ENCODE results near the gene DTX2. TPM values are rescaled to one million over a fixed set of nuclear protein-coding genes. Genes with fewer than 3 reads are reported as not detected.
A peak's percentile ranks its signal among the peaks of the same experiment; 100 is the strongest.
"Not testable (repeated sequence)": the region's sequence is repeated elsewhere in the genome, so short reads cannot be mapped to it uniquely, and the experiment has no call there.

The DTX2 gene
- total and polyA plus RNA-seq, 4 donors: 18.5 to 55.3 (median 41.9) TPM

- not testable (repeated sequence) for H3K36me3 ChIP-seq (ENCODE audit: control insufficient read depth in 4 of 4, insufficient read depth in 4 of 4, low read length in 4 of 4); H3K9ac ChIP-seq (ENCODE audit: insufficient read depth in 1 of 2, low read length in 2 of 2); H3K9me3 ChIP-seq (ENCODE audit: control insufficient read depth in 4 of 4, insufficient read depth in 3 of 4, low read length in 3 of 4); H3K27ac ChIP-seq (ENCODE audit: low read depth in 1 of 2, low read length in 1 of 2); DNase-seq; H3K27me3 ChIP-seq (ENCODE audit: control insufficient read depth in 3 of 3, insufficient read depth in 3 of 3, low read length in 2 of 3); H3K4me1 ChIP-seq (ENCODE audit: control insufficient read depth in 5 of 5, insufficient read depth in 5 of 5, low read length in 5 of 5); ATAC-seq (ENCODE audit: insufficient read depth, low FRiP score); H3K4me3 ChIP-seq
- no CpG with 5 or more reads among the region's 4 CpGs for WGBS, 2 donors
These were observed 4.5 kb upstream of the DTX2 start for GRCh38 chr7:76457017-76457416.

- not testable (repeated sequence) for H3K36me3 ChIP-seq (ENCODE audit: control insufficient read depth in 4 of 4, insufficient read depth in 4 of 4, low read length in 4 of 4); H3K4me1 ChIP-seq (ENCODE audit: control insufficient read depth in 5 of 5, insufficient read depth in 5 of 5, low read length in 5 of 5); H3K9ac ChIP-seq (ENCODE audit: insufficient read depth in 1 of 2, low read length in 2 of 2); H3K27me3 ChIP-seq (ENCODE audit: control insufficient read depth in 3 of 3, insufficient read depth in 3 of 3, low read length in 2 of 3); H3K27ac ChIP-seq (ENCODE audit: low read depth in 1 of 2, low read length in 1 of 2); DNase-seq; H3K9me3 ChIP-seq (ENCODE audit: control insufficient read depth in 4 of 4, insufficient read depth in 3 of 4, low read length in 3 of 4); H3K4me3 ChIP-seq; ATAC-seq (ENCODE audit: insufficient read depth, low FRiP score)
- 40 to 55% methylated on average over 1 of the region's 4 CpGs for WGBS, 2 donors
These were observed 3.0 kb upstream of the DTX2 start for GRCh38 chr7:76458504-76458903.

- H3K4me1 ChIP-seq (ENCODE audit: control insufficient read depth in 5 of 5, insufficient read depth in 5 of 5, low read length in 5 of 5); H3K4me3 ChIP-seq; H3K27me3 ChIP-seq (ENCODE audit: control insufficient read depth in 3 of 3, insufficient read depth in 3 of 3, low read length in 2 of 3); H3K27ac ChIP-seq (ENCODE audit: low read depth in 1 of 2, low read length in 1 of 2); DNase-seq; H3K36me3 ChIP-seq (ENCODE audit: control insufficient read depth in 4 of 4, insufficient read depth in 4 of 4, low read length in 4 of 4); ATAC-seq (ENCODE audit: insufficient read depth, low FRiP score); H3K9ac ChIP-seq (ENCODE audit: insufficient read depth in 1 of 2, low read length in 2 of 2); H3K9me3 ChIP-seq (ENCODE audit: control insufficient read depth in 4 of 4, insufficient read depth in 3 of 4, low read length in 3 of 4): not testable (repeated sequence)
- whole genome bisulfite sequencing, 2 donors: 90 to 92% methylated on average over 11 to 14 of the region's 20 CpGs
These were observed 742 bp upstream of the DTX2 start for GRCh38 chr7:76460767-76461166.

GRCh38 chr7:76462271-76462882, 868 bp downstream of the DTX2 start:
- not testable (repeated sequence) for H3K9me3 ChIP-seq (ENCODE audit: control insufficient read depth in 4 of 4, insufficient read depth in 3 of 4, low read length in 3 of 4); DNase-seq; H3K4me3 ChIP-seq; H3K36me3 ChIP-seq (ENCODE audit: control insufficient read depth in 4 of 4, insufficient read depth in 4 of 4, low read length in 4 of 4); H3K27ac ChIP-seq (ENCODE audit: low read depth in 1 of 2, low read length in 1 of 2); H3K4me1 ChIP-seq (ENCODE audit: control insufficient read depth in 5 of 5, insufficient read depth in 5 of 5, low read length in 5 of 5); H3K9ac ChIP-seq (ENCODE audit: insufficient read depth in 1 of 2, low read length in 2 of 2); H3K27me3 ChIP-seq (ENCODE audit: control insufficient read depth in 3 of 3, insufficient read depth in 3 of 3, low read length in 2 of 3)
- peak; percentile 2 for ATAC-seq (ENCODE audit: insufficient read depth, low FRiP score)
- no CpG with 5 or more reads among the region's 17 CpGs for WGBS, 2 donors

GRCh38 chr7:76464959-76465358, 3.5 kb downstream of the DTX2 start:
- H3K4me3 ChIP-seq; H3K27me3 ChIP-seq (ENCODE audit: control insufficient read depth in 3 of 3, insufficient read depth in 3 of 3, low read length in 2 of 3); DNase-seq; H3K4me1 ChIP-seq (ENCODE audit: control insufficient read depth in 5 of 5, insufficient read depth in 5 of 5, low read length in 5 of 5); H3K9me3 ChIP-seq (ENCODE audit: control insufficient read depth in 4 of 4, insufficient read depth in 3 of 4, low read length in 3 of 4); H3K27ac ChIP-seq (ENCODE audit: low read depth in 1 of 2, low read length in 1 of 2); ATAC-seq (ENCODE audit: insufficient read depth, low FRiP score); H3K9ac ChIP-seq (ENCODE audit: insufficient read depth in 1 of 2, low read length in 2 of 2); H3K36me3 ChIP-seq (ENCODE audit: control insufficient read depth in 4 of 4, insufficient read depth in 4 of 4, low read length in 4 of 4): not testable (repeated sequence)
- 76 to 83% methylated on average over 4 of the region's 5 CpGs for WGBS, 2 donors

- H3K9ac ChIP-seq (ENCODE audit: insufficient read depth in 1 of 2, low read length in 2 of 2); H3K27me3 ChIP-seq (ENCODE audit: control insufficient read depth in 3 of 3, insufficient read depth in 3 of 3, low read length in 2 of 3); H3K27ac ChIP-seq (ENCODE audit: low read depth in 1 of 2, low read length in 1 of 2); H3K4me1 ChIP-seq (ENCODE audit: control insufficient read depth in 5 of 5, insufficient read depth in 5 of 5, low read length in 5 of 5); H3K36me3 ChIP-seq (ENCODE audit: control insufficient read depth in 4 of 4, insufficient read depth in 4 of 4, low read length in 4 of 4); H3K4me3 ChIP-seq; H3K9me3 ChIP-seq (ENCODE audit: control insufficient read depth in 4 of 4, insufficient read depth in 3 of 4, low read length in 3 of 4); DNase-seq: not testable (repeated sequence)
- peak; percentile 7 for ATAC-seq (ENCODE audit: insufficient read depth, low FRiP score)
- WGBS, 2 donors: no CpG with 5 or more reads among the region's 8 CpGs
These were observed 4.4 kb downstream of the DTX2 start for GRCh38 chr7:76465950-76466349.

- H3K4me3 ChIP-seq; H3K9me3 ChIP-seq (ENCODE audit: control insufficient read depth in 4 of 4, insufficient read depth in 3 of 4, low read length in 3 of 4); H3K27me3 ChIP-seq (ENCODE audit: control insufficient read depth in 3 of 3, insufficient read depth in 3 of 3, low read length in 2 of 3); H3K9ac ChIP-seq (ENCODE audit: insufficient read depth in 1 of 2, low read length in 2 of 2); H3K36me3 ChIP-seq (ENCODE audit: control insufficient read depth in 4 of 4, insufficient read depth in 4 of 4, low read length in 4 of 4); H3K4me1 ChIP-seq (ENCODE audit: control insufficient read depth in 5 of 5, insufficient read depth in 5 of 5, low read length in 5 of 5); DNase-seq: not testable (repeated sequence)
- H3K27ac ChIP-seq (ENCODE audit: low read depth in 1 of 2, low read length in 1 of 2): peak overlapping the region in 1 of 2 donors; percentile 24
- WGBS, 2 donors: 70 to 84% methylated on average over 10 of the region's 14 CpGs
- peak; percentile 75 for ATAC-seq (ENCODE audit: insufficient read depth, low FRiP score)
These were observed 6.4 kb downstream of the DTX2 start for GRCh38 chr7:76467743-76468404.

GRCh38 chr7:76471556-76472221, 10.2 kb downstream of the DTX2 start:
- not testable (repeated sequence) for H3K27me3 ChIP-seq (ENCODE audit: control insufficient read depth in 3 of 3, insufficient read depth in 3 of 3, low read length in 2 of 3); H3K4me3 ChIP-seq; H3K36me3 ChIP-seq (ENCODE audit: control insufficient read depth in 4 of 4, insufficient read depth in 4 of 4, low read length in 4 of 4); ATAC-seq (ENCODE audit: insufficient read depth, low FRiP score); DNase-seq; H3K27ac ChIP-seq (ENCODE audit: low read depth in 1 of 2, low read length in 1 of 2); H3K9me3 ChIP-seq (ENCODE audit: control insufficient read depth in 4 of 4, insufficient read depth in 3 of 4, low read length in 3 of 4); H3K9ac ChIP-seq (ENCODE audit: insufficient read depth in 1 of 2, low read length in 2 of 2); H3K4me1 ChIP-seq (ENCODE audit: control insufficient read depth in 5 of 5, insufficient read depth in 5 of 5, low read length in 5 of 5)
- 83 to 87% methylated on average over 8 to 10 of the region's 10 CpGs for WGBS, 2 donors
